COLO668 (cell line): ENCODE results near the gene DLEC1.

Experiments
- DNase-seq: peaks from one replicate; lab custom pipeline; 2025; ENCODE audit not compliant: unreplicated experiment; lab: John Stamatoyannopoulos, UW

Gene DLEC1

DNA sequence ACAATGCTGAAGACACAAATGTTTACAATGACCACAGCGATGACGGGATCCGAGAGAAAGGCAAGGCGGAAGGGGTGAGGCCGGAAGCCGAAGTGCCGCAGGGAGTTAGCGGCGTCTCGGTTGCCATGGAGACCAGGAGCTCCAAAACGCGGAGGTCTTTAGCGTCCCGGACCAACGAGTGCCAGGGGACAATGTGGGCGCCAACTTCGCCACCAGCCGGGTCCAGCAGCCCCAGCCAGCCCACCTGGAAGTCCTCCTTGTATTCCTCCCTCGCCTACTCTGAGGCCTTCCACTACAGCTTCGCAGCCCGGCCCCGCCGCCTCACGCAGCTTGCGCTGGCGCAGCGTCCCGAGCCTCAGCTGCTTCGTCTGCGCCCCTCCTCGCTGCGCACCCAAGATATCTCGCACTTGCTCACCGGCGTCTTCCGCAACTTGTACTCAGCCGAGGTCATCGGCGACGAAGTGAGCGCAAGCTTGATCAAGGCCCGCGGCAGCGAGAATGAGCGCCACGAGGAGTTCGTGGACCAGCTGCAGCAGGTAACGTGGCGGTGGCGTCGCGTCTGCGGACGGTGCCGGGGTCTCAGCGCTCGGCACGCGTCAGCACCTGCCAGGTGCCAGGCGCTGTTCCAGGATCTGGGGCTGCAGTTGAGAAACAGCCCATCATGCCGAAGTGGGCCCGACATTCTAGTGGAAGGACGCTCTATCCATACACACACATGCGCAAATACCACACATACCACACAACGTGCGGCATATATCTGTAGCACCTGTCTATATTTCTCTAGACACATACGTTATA lies at the start of gene DLEC1:
Gene DLEC1, plus strand, starts transcription at position 108 of the 798 bp plus-strand sequence. Its CDS starts 18 bp downstream, at position 126.
- DNase-seq, result peak; percentile 42

DNA sequence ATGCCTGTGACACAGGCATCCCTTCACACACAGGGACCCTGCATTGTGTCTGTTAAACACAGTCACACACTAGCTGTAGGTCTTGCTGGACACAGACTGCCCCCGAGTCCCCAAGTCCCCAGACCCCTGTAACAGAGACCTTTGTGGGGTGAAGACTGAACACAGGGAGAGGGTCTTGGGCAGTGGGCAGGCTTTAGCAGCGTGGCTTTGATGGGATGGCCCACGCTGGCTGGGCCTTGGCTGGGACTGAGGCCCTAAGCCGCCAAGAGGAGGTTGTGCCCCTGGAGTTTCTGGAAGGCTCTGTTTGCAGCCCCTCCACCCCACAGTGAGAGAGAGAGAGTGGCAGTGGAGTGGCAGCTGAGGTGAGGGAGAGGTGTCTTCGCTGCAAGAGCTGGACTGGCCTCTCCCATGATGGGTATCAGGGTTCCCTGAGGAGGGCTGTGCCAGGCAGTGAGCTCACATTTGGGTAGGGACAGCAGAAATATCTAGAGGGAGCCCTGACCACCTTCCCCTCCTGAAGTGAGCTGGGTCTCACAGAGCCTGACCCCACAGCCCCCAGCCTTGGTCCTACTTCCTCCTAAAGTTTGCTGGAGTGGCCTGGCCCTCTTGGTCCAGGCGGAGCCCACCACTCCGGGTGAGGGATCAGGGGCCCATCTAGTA lies 49.1 kb upstream of the DLEC1 start:
- no peak for DNase-seq

- DNase-seq, result peak; percentile 67
Observed at GRCh38 chr3:37990527-37990926, 48.5 kb upstream of the DLEC1 start, which contains the start of gene VILL. Gene VILL, plus strand, starts transcription at chr3:37990786. Its CDS starts 2,887 bp downstream, at chr3:37993673.

- no peak for DNase-seq
Observed at GRCh38 chr3:37991109-37991508, 47.9 kb upstream of the DLEC1 start.

- no peak for DNase-seq
Observed at GRCh38 chr3:37991823-37992222, 47.2 kb upstream of the DLEC1 start.

GRCh38 chr3:37992271-37993066 lies 46.5 kb upstream of the DLEC1 start:
- no peak for DNase-seq

DNA sequence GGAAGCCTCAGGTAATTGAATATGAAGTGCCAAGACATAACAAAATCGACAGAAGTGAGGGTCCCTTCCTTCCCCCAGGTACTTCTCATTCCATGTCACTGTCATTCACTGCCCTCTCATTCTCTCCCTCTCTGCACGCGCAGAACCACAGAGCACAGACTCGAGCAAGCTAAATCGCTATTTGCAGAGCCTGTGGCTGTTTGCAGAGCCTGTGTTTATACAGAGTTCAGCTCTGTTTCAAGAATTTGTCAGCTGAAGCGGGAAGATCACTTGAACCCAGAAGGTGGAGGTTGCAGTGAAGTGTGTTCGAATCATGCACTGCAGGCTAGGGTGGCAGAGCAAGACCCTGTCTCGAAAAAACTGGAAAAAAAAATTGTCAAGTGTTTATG lies 45.9 kb upstream of the DLEC1 start:
- DNase-seq, result no peak

- DNase-seq, result no peak
Observed at GRCh38 chr3:37993460-37993819, 45.6 kb upstream of the DLEC1 start.

DNA sequence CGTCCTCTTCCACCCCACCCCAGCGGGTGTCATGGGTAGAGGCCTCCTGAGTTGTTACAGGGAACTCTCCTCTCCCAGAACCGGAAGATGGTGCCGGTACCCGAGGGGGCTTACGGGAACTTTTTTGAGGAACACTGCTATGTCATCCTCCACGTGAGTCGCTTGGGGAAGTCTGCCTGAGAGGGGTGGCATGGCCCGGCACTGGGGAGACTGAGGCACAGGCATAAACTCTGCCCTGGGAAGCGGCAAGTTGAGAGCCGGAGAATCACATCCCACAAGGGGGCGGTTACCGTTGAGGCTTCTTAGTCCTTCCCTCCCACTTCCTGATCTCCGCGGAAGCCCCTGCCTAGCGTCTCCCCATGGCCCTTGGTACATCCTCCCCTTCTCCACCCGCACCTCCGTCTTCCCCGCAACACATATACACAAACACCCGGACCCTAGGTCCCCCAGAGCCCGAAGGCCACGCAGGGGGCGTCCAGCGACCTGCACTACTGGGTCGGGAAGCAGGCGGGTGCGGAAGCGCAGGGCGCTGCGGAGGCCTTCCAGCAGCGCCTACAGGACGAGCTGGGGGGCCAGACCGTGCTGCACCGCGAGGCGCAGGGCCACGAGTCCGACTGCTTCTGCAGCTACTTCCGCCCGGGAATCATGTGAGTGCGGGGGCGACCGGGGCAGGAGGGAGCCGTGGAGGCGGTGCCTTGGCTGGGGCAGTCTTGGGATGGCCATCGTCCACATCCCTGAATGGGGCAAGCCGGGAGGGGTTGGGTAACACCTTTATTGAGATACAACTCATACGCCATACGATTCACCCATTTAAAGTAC lies 45.0 kb upstream of the DLEC1 start:
- DNase-seq, result peak; percentile 26

DNA sequence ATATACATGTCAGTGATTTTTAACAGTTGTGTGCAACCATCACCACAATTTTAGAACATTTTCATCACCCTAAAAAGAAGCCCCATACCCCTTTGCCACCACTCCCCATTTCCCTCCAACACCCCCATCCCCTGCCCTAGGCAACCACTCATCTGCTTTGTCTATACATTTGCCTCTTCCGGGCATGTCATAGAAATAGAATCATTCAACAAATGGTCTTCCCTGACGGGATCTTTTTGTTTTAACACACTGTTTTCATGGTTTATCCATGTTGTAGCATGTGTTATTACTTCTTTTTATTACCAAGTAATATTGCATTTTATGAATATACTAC lies 44.4 kb upstream of the DLEC1 start:
- no peak for DNase-seq

DNA sequence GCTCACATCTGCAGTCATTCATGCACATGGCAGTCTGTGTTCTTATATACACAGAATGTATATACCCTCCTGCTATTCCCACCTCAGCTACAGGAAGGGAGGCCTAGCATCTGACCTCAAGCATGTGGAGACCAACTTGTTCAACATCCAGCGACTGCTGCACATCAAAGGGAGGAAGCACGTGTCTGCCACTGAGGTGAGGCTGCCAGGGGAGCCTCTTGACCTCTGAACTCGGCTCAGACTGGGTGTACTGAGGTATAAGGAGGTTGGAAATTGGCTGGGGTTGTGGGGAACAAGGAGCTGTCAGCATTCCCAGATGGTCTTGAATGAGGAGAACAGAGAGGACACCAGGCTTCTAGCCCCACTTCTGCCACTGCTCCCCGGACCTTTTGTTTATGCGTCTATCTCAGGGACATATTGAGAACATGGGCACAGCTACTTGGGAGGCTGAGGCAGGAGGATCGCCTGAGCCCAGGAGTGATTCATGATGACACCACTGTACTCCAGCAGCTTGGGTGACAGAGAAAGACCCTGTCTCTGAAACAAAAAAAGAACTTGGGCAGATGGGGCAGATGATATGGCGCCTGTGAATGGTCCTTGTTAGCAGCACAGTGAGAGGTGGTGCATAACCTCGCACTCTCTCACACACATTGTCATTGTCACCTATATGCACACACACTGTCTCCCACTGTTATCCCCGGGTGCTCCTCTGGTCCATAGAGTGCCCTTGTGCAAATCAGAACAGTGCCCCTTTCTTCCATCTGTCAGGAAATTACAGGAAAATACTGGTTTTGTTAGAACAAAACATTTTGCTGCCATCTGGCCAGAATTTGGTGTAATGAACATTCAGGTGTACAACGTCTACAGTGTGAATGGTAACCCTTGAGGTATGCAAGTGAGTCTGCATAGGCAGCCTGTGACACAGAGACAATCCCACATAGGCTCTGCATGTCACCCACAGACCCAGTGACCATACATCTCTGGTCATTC lies 43.1 kb upstream of the DLEC1 start:
- DNase-seq, result no peak

- DNase-seq, result peak; percentile 68
Observed at GRCh38 chr3:37996785-37997301, 42.2 kb upstream of the DLEC1 start.

- DNase-seq, result no peak
Observed at GRCh38 chr3:37997342-37997741, 41.7 kb upstream of the DLEC1 start.

DNA sequence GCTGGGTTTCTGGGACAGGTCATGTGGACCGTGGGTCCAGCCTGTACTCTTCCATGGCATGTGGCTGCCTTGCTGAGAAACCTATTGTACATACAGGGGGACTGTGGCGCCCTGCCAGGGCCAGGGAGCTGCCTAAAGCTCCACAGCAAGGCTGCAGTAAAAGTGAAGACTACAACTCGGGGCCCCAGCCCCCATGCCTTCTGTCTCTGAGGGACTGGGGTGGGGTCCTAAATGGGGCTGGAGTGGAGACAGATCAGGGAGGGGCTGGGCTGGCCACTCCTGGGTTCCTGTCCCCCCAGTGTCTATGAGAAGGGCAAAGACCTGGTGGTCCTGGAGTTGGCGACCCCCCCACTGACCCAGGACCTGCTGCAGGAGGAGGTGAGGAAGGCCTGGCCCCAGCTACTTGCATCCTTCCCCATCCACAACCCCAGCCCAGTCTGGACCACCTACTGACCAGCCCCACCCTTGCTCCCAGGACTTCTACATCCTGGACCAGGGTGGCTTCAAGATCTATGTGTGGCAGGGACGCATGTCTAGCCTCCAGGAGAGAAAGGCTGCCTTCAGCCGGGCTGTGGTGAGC lies 41.1 kb upstream of the DLEC1 start:
- no peak for DNase-seq

DNA sequence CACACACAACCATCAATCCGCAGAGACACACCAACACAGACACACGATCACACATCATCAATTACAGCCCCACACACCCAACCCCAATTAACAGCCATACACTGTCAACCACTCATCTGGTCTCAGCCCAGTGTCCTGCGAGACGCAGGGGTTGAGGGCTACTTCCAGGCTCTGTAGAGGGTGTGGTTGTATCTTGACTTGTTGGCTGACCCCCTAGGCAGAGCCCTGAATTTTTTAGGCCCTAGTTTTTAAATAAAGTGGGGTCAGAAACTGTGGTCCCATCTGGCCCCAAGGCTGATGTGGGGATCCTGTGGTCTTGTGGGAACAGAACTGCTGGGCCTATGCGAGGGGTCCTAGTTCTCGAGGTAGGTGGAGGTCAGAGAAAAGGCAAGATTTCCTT lies 39.2 kb upstream of the DLEC1 start:
- no peak for DNase-seq

DNA sequence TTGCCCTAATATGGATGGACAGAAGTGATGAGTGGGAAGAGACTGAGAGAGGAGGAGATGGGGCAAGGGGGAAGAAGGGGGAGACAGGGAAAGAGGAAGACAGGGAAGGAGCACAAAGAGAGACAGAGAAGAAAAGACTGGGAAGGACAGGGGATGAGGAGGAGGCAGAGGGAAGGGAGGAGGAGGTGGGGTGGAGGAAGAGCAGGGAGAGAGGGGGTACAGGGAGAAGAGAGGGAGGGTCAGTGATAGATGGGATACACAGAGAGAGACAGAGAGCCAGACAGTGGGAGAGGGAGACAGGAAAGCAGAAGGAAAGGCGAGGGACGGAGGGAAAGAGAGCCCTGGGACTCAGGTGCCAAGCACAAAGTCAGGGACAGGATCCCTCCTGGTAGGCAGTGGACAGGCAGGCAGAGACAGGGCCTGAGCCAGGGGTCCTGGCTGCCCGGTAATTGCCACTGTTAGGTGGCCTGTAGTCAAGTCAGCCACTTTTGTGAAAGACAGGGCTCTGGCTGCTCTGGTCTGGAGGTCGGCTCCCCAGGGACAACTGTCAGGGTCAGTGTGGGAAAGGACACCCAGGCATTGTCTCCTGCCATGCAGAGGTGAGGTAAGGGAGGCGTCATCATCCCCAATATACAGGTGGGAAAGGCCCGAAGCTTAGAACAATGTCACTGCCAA lies 38.6 kb upstream of the DLEC1 start:
- DNase-seq, result no peak

GRCh38 chr3:38000965-38001455 lies 38.0 kb upstream of the DLEC1 start:
- no peak for DNase-seq

- peak; percentile 39 for DNase-seq
Observed at GRCh38 chr3:38001456-38002081, 37.4 kb upstream of the DLEC1 start.
